Measurements from ENCODE around the gene IRF3.

IRF3 gene

GRCh38 chr19:49687566-49688316, 22.1 kb upstream of the IRF3 start:
- DNase-seq: no peak

GRCh38 chr19:49687150-49687549, 21.5 kb upstream of the IRF3 start:
- no peak for DNase-seq

DNA sequence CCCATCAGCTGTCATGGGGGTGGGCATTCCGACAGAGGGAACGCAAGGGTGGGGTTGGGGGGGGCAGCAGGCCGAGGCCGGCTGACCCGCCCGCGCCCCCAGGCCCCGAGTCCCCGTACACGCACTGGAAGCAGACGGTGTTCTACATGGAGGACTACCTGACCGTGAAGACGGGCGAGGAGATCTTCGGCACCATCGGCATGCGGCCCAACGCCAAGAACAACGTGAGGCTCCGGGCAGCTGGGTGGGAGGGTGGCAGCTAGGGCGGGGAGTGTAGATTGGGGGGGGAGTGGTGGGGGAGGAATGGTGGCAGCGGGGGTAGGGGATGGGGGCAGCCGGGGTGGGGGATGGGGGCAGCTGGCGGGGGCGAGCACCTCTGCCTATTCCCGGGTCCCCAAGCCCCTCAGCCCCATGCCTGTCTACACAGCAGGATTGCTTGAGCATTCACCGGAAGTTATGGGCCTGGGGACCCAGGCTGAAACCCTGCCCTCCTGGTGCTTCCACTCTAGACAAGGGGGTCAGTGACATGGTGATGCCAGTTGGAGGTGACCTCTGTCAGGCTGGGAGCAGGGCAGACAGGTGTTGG, 20.9 kb upstream of the IRF3 start:
- DNase-seq: no peak

DNA sequence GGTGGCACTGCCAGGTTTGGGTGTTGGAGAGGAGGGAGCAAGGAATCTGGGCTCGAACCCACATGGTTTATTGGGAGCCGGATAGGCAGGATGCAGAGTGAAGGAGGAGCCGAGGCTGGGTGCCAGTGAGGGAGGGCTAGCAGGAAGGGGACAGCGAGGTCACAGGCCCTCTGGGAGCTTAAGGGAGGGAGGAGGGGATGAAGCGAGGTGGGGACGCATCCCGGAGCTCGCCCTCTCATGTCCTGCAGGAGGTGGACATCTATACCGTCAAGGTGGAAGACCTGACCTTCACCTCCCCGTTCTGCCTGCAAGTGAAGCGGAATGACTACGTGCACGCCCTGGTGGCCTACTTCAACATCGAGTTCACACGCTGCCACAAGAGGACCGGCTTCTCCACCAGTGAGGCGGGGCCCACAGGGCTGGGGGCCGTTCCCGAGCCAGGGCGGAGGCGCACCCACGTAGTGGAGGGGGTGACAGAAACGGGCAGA, 20.2 kb upstream of the IRF3 start:
- no peak for DNase-seq

GRCh38 chr19:49684983-49685553, 19.4 kb upstream of the IRF3 start:
- DNase-seq: no peak

GRCh38 chr19:49684251-49684982, 18.8 kb upstream of the IRF3 start:
- no peak for DNase-seq

- no peak for DNase-seq
Observed at GRCh38 chr19:49683814-49684250, 18.2 kb upstream of the IRF3 start.

- no peak for DNase-seq
Observed at GRCh38 chr19:49682274-49682673, 16.6 kb upstream of the IRF3 start.

DNA sequence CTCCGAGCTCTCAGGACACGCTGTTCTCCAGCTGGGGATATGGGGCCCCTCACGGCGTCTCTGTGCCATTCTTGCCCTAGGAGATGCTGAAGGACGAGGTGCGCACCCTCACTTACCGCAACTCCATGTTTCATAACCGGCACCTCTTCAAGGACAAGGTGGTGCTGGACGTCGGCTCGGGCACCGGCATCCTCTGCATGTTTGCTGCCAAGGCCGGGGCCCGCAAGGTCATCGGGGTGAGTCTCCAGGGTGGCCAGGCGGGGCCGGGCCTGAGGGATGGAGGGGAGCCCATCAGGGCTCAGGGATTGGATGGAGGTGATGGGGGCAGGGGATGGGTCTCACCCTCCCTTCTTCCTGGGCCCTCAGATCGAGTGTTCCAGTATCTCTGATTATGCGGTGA, 16.2 kb upstream of the IRF3 start:
- DNase-seq: no peak

DNA sequence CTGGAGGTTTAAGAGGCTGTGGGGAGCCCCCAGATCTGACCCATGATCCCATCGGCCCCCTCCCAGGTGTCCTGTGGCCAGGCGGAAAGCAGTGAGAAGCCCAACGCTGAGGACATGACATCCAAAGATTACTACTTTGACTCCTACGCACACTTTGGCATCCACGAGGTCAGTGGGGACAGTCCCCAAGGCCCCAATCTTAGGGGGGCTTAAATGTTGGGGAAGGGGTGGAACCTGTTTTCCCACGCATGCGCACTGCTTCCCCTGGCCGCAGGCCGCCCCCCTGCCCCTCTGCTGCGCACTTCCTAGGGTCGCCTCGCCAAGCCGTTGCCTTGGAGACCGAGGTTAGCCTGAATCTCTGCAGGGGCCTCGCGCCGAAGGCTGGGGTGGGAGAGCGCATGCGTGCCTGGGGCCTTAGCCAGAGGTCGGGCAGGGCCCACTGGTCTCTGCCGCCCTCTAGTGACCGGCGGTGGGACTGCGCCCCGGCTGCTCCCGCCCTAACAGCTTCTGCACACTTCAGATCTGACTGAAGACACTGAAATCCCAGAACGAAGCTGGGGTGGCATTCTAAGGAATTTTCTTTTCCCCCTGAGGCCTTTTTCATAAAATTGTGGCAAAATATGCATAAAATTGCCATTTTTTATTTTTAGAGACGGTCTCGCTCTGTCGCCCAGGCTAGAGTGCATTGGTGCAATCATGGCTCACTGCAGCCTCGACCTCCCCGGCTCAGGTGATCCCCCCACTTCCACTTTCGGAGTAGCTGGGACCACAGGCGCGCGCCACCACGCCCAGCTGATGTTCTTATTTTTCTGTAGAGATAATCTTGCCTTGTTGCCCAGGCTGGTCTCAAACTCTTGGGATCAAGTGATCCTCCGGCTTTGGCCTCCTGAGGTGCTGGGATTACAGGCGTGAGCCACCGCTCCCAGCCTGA, 15.0 kb upstream of the IRF3 start:
- peak in 54 of 56 donors; percentile 36 to 94 (median 77) for DNase-seq

- no peak for DNase-seq
Observed at GRCh38 chr19:49679771-49680413, 14.2 kb upstream of the IRF3 start.

DNA sequence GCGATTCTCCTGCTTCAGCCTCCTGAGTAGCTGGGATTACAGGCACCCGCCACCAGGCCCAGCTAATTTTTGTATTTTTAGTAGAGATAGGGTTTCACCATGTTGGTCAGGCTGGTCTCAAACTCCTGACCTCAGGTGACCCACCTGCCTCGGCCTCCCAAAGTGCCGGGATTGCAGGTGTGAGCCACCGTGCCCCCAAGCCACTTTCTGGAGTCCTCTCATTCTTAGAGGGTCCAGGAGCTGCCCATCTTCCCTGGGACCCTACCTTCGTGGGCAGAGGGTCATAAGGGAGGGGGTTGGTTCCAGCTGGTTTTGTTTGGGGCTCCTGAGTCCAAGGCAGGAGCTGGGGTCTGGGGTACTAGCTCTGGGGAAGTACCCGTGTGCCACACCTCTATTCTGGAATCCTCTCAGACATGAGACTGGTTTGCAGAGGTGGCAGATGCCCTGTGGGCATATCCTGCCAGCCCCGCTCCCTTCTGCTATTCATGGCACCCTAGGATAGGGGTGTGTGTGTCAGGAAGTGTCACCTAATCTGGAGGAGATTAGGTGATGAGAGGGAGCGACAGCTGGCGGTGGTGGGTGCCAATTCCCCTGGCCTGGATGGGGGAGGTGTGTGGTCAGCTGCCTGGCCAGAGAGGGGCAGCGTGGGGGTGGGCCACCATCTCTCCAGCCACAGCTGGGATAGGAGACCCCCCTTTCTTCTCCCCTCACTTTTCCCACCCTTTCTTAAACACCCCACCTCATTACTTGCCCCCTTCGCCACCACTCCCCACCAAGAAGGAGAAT, 13.5 kb upstream of the IRF3 start:
- DNase-seq: no peak

DNA sequence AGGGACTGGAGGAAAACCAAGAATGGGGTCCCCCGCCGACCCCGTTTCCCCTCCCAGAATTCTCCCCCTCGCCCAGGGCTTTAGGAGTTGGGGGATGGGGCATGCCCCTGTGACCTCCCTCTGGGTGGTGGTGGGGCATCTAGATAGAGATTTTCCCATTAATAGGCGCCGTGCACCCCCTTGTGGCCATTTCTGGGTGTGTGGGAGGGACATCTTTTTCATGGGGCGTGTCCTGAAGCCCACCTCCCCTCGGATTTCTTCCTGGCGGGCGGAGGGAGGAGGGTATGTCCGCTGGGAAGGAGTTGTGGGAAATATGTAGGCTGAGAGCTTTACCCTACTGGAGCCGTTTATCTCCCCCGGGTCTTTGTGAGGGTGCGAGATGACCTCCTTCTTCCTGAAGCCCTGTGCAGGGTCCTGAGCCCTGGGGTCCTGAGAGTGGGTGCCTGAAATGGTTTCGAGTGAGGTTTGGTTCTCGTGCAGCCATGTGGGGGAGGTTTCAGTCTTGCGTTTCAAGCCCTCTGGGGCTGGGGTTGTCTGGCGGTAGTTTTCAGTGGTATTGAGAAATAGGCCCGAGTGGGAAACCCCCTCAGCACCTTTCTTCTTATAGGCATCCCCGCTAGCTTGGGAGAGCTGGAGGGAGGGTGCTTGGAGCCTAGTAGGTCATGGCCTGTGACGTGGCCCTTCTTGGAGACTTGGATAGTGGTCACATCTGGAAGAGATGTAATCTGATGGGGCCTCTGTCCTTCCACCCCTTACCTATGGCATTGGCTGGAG, 12.4 kb upstream of the IRF3 start:
- peak in 46 of 56 donors; percentile 12 to 77 (median 39) for DNase-seq

- peak in 16 of 56 donors; percentile 33 to 74 (median 54) for DNase-seq
Observed at GRCh38 chr19:49677231-49677900, 11.7 kb upstream of the IRF3 start, which contains the start of gene PRMT1. Gene PRMT1 (plus strand): TSS chr19:49677271. CDS start chr19:49677281, 10 bp downstream.

GRCh38 chr19:49676784-49677230, 11.2 kb upstream of the IRF3 start:
- DNase-seq: peak; percentile 98 to 100 (median 100)

GRCh38 chr19:49676136-49676783, 10.6 kb upstream of the IRF3 start:
- peak in 26 of 56 donors; percentile 42 to 94 (median 81) for DNase-seq

Measured in nucleus accumbens (tissue), 56 donors.